ENCODE results near the gene ANKRD52.
A peak's percentile ranks its signal among the peaks of the same experiment; 100 is the strongest.
"Not testable (repeated sequence)": the region's sequence is repeated elsewhere in the genome, so short reads cannot be mapped to it uniquely, and the experiment has no call there.

The ANKRD52 gene

DNA sequence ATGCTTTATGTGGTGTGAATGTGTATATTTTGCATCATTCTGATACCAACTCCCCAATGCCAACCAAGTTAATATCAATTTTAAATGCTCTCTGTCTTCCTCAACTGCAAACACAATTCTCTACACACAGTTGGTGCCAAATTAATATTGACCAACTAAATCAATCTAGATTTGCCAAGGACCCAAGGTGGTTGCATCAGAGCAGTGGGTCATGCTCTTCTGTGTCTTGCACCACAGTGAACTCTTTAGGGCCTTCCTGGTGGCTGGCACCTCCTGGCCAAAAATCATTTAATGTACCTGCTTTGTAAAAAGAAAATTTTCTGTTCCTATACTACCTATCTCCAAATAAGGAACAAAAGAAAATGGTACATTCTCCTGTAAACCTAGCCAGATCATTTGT lies 22.7 kb upstream of the ANKRD52 start:
- TF ChIP-seq CTCF (IDR thresholded peaks at IDR 0.05; ENCODE audit: low read depth, low read length): no peak
- no peaks in the 10 kb centered on the region for H3K9me3 ChIP-seq (ENCODE audit: severe bottlenecking)
- H3K27ac ChIP-seq: no peak overlapping the region
- peaks cover 91% of the 10 kb centered on the region for H3K36me3 ChIP-seq
- no peaks in the 10 kb centered on the region for H3K27me3 ChIP-seq (ENCODE audit: insufficient read depth, low read depth, severe bottlenecking)
- no peak for DNase-seq
- no peak overlapping the region for H3K4me3 ChIP-seq (ENCODE audit: low read depth, low read length)

- Histone ChIP-seq H3K4me3 (ENCODE audit: low read depth, low read length) (no peak overlapping the region), H3K27me3 (ENCODE audit: insufficient read depth, low read depth, severe bottlenecking) (no peaks in the 10 kb centered on the region), H3K9me3 (ENCODE audit: severe bottlenecking) (no peaks in the 10 kb centered on the region), H3K27ac (peak overlapping the region; percentile 24; the same call in 1 of the 2 replicates), H3K36me3 (peaks cover 98% of the 10 kb centered on the region)
- no peak for TF ChIP-seq CTCF (IDR thresholded peaks at IDR 0.05; ENCODE audit: low read depth, low read length)
- DNase-seq: peak; percentile 57
These were observed 20.7 kb upstream of the ANKRD52 start for GRCh38 chr12:56278905-56279304.

GRCh38 chr12:56274299-56274698 lies 16.1 kb upstream of the ANKRD52 start:
- peaks cover 90% of the 10 kb centered on the region for H3K36me3 ChIP-seq
- no peaks in the 10 kb centered on the region for H3K27me3 ChIP-seq (ENCODE audit: insufficient read depth, low read depth, severe bottlenecking)
- no peak overlapping the region for H3K27ac ChIP-seq
- no peak for DNase-seq
- H3K4me3 ChIP-seq (ENCODE audit: low read depth, low read length): no peak overlapping the region
- TF ChIP-seq CTCF (IDR thresholded peaks at IDR 0.05; ENCODE audit: low read depth, low read length): no peak
- H3K9me3 ChIP-seq (ENCODE audit: severe bottlenecking): no peaks in the 10 kb centered on the region

GRCh38 chr12:56272468-56272867 lies 14.3 kb upstream of the ANKRD52 start:
- not testable (repeated sequence) for H3K27me3 ChIP-seq (ENCODE audit: insufficient read depth, low read depth, severe bottlenecking); H3K4me3 ChIP-seq (ENCODE audit: low read depth, low read length); H3K9me3 ChIP-seq (ENCODE audit: severe bottlenecking); DNase-seq; H3K27ac ChIP-seq
- H3K36me3 ChIP-seq: peaks cover 83% of the 10 kb centered on the region

- H3K36me3 ChIP-seq: peaks cover 69% of the 10 kb centered on the region
- no peak for DNase-seq
- H3K27me3 ChIP-seq (ENCODE audit: insufficient read depth, low read depth, severe bottlenecking): no peaks in the 10 kb centered on the region
- H3K9me3 ChIP-seq (ENCODE audit: severe bottlenecking): peaks cover 2% of the 10 kb centered on the region
- no peak overlapping the region for H3K4me3 ChIP-seq (ENCODE audit: low read depth, low read length)
- TF ChIP-seq CTCF (IDR thresholded peaks at IDR 0.05; ENCODE audit: low read depth, low read length): peak; percentile 67
- H3K27ac ChIP-seq: no peak overlapping the region
These were observed 12.8 kb upstream of the ANKRD52 start for GRCh38 chr12:56271031-56271430.

DNA sequence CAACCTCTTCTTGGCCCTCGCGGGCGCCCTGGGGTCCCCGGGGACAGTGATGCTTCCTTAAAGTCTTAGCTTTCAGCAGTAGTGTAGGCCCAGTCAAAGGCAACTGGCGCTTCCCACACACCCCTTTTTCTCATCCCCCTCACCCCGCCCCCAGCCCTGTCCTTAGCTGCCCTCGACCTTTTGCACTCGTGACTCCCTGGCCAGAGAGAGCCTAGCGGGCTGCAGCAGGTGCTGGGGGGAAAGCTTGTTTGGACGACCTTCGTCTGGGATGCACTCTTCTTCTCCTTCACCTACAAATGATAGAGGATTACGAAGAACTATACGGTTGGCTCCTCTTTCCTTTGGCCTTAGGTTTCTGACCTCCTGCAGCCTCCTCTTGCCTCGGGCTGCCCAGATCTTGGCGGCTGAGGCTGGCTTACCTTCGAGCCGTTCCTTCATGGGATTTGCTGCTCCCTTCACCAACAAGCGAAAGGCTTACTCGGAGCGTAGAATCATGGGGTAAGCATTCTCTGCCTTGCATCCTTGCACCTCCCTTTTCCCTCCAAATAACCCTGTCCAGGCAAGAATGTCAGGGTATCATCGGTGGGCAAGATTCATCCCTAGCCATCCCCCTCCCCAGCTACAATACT lies 9.4 kb upstream of the ANKRD52 start:
- Histone ChIP-seq H3K4me3 (ENCODE audit: low read depth, low read length) (peak overlapping the region; percentile 87), H3K27me3 (ENCODE audit: insufficient read depth, low read depth, severe bottlenecking) (no peaks in the 10 kb centered on the region), H3K27ac (peak overlapping the region; percentile 91), H3K36me3 (peaks cover 36% of the 10 kb centered on the region), H3K9me3 (ENCODE audit: severe bottlenecking) (peaks cover 2% of the 10 kb centered on the region)
- TF ChIP-seq CTCF (IDR thresholded peaks at IDR 0.05; ENCODE audit: low read depth, low read length): no peak
- DNase-seq: peak; percentile 37
